Naive thymus-derived CD4-positive, alpha-beta T cell (primary cell): ENCODE data around the gene NR6A1. TPM values are rescaled to one million over a fixed set of nuclear protein-coding genes. Genes with fewer than 3 reads are reported as not detected.

ENCODE experiments used
- ATAC-seq: fragments of 150-1000 bp; cut with Tn5 transposase; 2 replicates; pipeline ENCODE4 v1.10.0; 2021; ENCODE audit warnings: mild to moderate bottlenecking, moderate library complexity
- CTCF ChIA-PET: fragments of 350-600 bp; sonication (Branson Sonifier 250); formaldehyde crosslinking; loops from one replicate; lab custom pipeline; 2021; ENCODE audit warnings: antibody characterized with exemption; lab: Charles Lee
- POLR2A ChIA-PET: fragments of 350-600 bp; sonication (Branson Sonifier 250); formaldehyde crosslinking; loops from one replicate; lab custom pipeline; 2021; ENCODE audit warnings: antibody characterized with exemption, inconsistent platforms; lab: Charles Lee
- DNase-seq, 9 donors: peaks; one replicate each; pipeline versions ENCODE4 v3.0.0 to v3.0.0-alpha.2; 2020 to 2022; ENCODE audit warnings: mixed read lengths in 1 of 9
- H3K27ac ChIP-seq: one replicate; pipeline ENCODE4 v1.7.0; 2013; ENCODE audit warnings: mild to moderate bottlenecking, low read depth, low read length, moderate library complexity
- H3K27me3 ChIP-seq, 2 donors: one replicate each; pipeline ENCODE4 v1.7.0; 2013; ENCODE audit warnings: low read length in 2 of 2, mild to moderate bottlenecking in 2 of 2, moderate library complexity in 2 of 2; ENCODE audit not compliant: control insufficient read depth in 2 of 2, insufficient read depth in 2 of 2
- H3K36me3 ChIP-seq, 3 experiments: 1 replicate in 2 of 3; 2 replicates in 1 of 3; pipeline ENCODE4 v1.7.0; 2013; ENCODE audit warnings: low read length in 3 of 3, mild to moderate bottlenecking in 3 of 3, moderate library complexity in 1 of 3; ENCODE audit not compliant: insufficient read depth in 3 of 3, control insufficient read depth in 2 of 3
- H3K4me1 ChIP-seq, 2 donors: one replicate each; pipeline ENCODE4 v1.7.0; 2013; ENCODE audit warnings: low read length in 2 of 2, mild to moderate bottlenecking in 2 of 2, moderate library complexity in 1 of 2; ENCODE audit not compliant: control insufficient read depth in 2 of 2, insufficient read depth in 2 of 2
- H3K4me3 ChIP-seq: 2 replicates; pipeline ENCODE4 v1.7.0; 2013; ENCODE audit warnings: mild to moderate bottlenecking, low read length
- H3K9me3 ChIP-seq, 3 experiments: 1 replicate in 2 of 3; 2 replicates in 1 of 3; pipeline ENCODE4 v1.7.0; 2013; ENCODE audit warnings: low read length in 3 of 3; ENCODE audit not compliant: control insufficient read depth in 2 of 3
- H3K27ac Mint-ChIP-seq, 9 donors: one replicate each; pipeline ENCODE4 v1.8.0; 2020 to 2022; ENCODE audit warnings: mixed read lengths in 9 of 9, mild to moderate bottlenecking in 8 of 9, moderate library complexity in 5 of 9, inconsistent platforms in 2 of 9
- H3K27me3 Mint-ChIP-seq, 5 donors: one replicate each; pipeline ENCODE4 v1.8.0; 2021 to 2022; ENCODE audit warnings: mixed read lengths in 5 of 5, mild to moderate bottlenecking in 1 of 5
- H3K36me3 Mint-ChIP-seq, 5 donors: one replicate each; pipeline ENCODE4 v1.8.0; 2020 to 2022; ENCODE audit warnings: mixed read lengths in 5 of 5, mild to moderate bottlenecking in 3 of 5, inconsistent platforms in 1 of 5
- H3K4me1 Mint-ChIP-seq, 7 donors: one replicate each; pipeline ENCODE4 v1.8.0; 2020 to 2022; ENCODE audit warnings: mixed read lengths in 7 of 7, mild to moderate bottlenecking in 3 of 7, inconsistent platforms in 1 of 7
- H3K4me3 Mint-ChIP-seq, 10 donors: one replicate each; pipeline ENCODE4 v1.8.0; 2020 to 2022; ENCODE audit warnings: mild to moderate bottlenecking in 10 of 10, mixed read lengths in 10 of 10, moderate library complexity in 6 of 10, inconsistent platforms in 2 of 10
- H3K9me3 Mint-ChIP-seq, 11 donors: one replicate each; pipeline ENCODE4 v1.8.0; 2020 to 2022; ENCODE audit warnings: mixed read lengths in 11 of 11, mild to moderate bottlenecking in 4 of 11, inconsistent platforms in 1 of 11, moderate library complexity in 1 of 11
- intact Hi-C, 2 donors: fragments of 100-400 bp; cut with micrococcal nuclease; formaldehyde crosslinking; loops; one replicate each; pipeline ENCODE4 v1.15.1; 2023
- polyA plus RNA-seq, 2 donors: library from polyadenylated mRNA; unstranded; fragments of 300-500 nt; fragmentation: Illumina TruSeq; gene quantifications; one replicate each; pipeline ENCODE4 v1.2.3, GENCODE V29; 2021
- total RNA-seq, 6 experiments: library from RNA in 5 of 6; stranded (reverse) in 5 of 6; gene quantifications; 1 replicate in 5 of 6; 2 replicates in 1 of 6; pipeline ENCODE4 v1.2.3 and lab custom pipeline; 2021 to 2026

The NR6A1 gene
- total and polyA plus RNA-seq, 7 experiments from 2014 or later, result 0.21 to 0.78 (median 0.51) TPM; not detected in 4

DNA sequence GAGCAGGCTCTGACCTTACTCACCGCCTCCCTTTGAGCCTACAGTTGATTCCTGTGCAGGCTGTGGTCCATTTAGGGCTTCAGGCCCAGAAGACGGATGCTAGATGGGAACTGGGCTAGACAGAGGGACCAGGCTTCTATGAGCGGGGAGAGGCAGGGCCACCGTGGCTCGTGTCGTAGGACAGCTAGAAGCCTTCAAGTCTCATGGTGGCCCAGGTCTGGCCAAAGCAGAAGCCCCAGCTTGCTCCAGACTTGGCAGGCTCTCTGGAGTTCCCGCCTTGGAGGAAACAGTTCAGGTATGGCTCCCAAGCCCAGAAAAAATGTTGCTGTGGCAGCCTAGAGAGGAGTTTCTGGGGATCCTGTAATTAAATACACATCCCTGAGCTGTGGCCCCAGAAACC is 253.0 kb downstream of the NR6A1 start:
- DNase-seq (no peak), ATAC-seq (no peak)
- H3K9me3 ChIP-seq, result no peaks in the 10 kb centered on the region
- Mint-ChIP-seq H3K4me1 (peaks cover 0 to 3% (median 0%) of the 10 kb centered on the region in 7 donors), H3K4me3 (no peak overlapping the region), H3K27me3 (peaks cover 0 to 24% (median 7%) of the 10 kb centered on the region in 5 donors), H3K27ac (peak overlapping the region in 1 of 9 donors; percentile 76), H3K36me3 (no peaks in the 10 kb centered on the region), H3K9me3 (no peaks in the 10 kb centered on the region)
- H3K36me3 ChIP-seq, result no peaks in the 10 kb centered on the region
- POLR2A ChIA-PET, result no interaction called here
- H3K4me3 ChIP-seq, result no peak overlapping the region
- H3K27ac ChIP-seq, result no peak overlapping the region
- intact Hi-C loops, result no loop called here
- CTCF ChIA-PET, result no interaction called here
- no peaks in the 10 kb centered on the region for H3K4me1 ChIP-seq
- peaks cover 0 to 6% of the 10 kb centered on the region in 2 donors for H3K27me3 ChIP-seq

DNA sequence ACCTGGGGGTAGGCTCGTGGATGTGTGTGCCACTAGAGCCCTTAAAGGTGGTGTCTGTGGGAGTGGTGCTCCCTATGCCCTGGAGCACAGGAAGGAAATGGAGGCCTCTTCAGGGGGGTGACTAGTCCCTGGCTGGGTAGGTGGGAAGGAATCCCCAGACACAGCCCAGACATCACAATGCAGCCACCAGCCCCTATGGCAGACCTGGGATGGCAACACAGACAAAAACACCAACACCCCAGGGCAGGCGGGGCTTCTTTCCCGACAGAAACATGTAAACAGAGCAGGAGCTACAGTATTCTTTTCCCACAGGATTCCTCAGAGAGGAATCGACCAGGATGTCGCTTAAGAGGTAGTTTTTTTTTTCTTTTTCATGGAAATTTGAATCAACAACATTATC is 253.5 kb downstream of the NR6A1 start:
- intact Hi-C loops, result no loop called here
- Histone ChIP-seq H3K27ac (no peak overlapping the region), H3K4me3 (no peak overlapping the region), H3K27me3 (peaks cover 0 to 6% of the 10 kb centered on the region in 2 donors), H3K9me3 (no peaks in the 10 kb centered on the region), H3K36me3 (no peaks in the 10 kb centered on the region), H3K4me1 (no peaks in the 10 kb centered on the region)
- no peak overlapping the region for H3K4me3 Mint-ChIP-seq
- H3K27ac Mint-ChIP-seq, result no peak overlapping the region
- DNase-seq (no peak), ATAC-seq (no peak)
- CTCF ChIA-PET, result no interaction called here
- H3K4me1 Mint-ChIP-seq, result peaks cover 0 to 6% (median 0%) of the 10 kb centered on the region in 7 donors
- peaks cover 0 to 26% (median 8%) of the 10 kb centered on the region in 5 donors for H3K27me3 Mint-ChIP-seq
- POLR2A ChIA-PET, result no interaction called here
- no peaks in the 10 kb centered on the region for H3K36me3 Mint-ChIP-seq
- H3K9me3 Mint-ChIP-seq, result no peaks in the 10 kb centered on the region

DNA sequence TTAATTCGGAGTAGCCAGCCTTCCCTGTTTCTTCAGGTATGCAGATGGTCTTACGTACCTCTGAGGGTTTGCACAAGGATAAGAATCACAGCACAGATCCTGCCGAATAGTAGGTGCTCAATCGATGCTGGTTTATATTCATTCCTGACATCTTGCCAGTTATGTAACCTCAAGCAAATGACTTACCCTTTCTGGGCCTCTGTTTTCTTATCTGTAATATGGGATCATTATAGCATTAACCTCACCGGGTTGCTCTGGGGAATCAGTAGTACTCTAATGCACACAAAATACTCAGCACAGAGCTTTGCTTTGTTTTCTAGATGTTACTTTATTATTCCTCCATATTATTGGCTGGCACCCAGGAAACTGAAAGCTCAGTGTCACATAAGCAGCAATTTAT is 256.2 kb downstream of the NR6A1 start:
- no peak overlapping the region for H3K4me3 ChIP-seq
- no peak overlapping the region for H3K27ac ChIP-seq
- intact Hi-C loops, result no loop called here
- ChIA-PET POLR2A (no interaction called here), CTCF (no interaction called here)
- no peaks in the 10 kb centered on the region for H3K36me3 Mint-ChIP-seq
- H3K9me3 Mint-ChIP-seq, result peaks cover 0 to 1% (median 0%) of the 10 kb centered on the region in 11 donors
- H3K4me1 ChIP-seq, result no peaks in the 10 kb centered on the region
- no peaks in the 10 kb centered on the region for H3K9me3 ChIP-seq
- H3K4me1 Mint-ChIP-seq, result peaks cover 0 to 10% (median 0%) of the 10 kb centered on the region in 7 donors
- no peaks in the 10 kb centered on the region for H3K27me3 ChIP-seq
- H3K27ac Mint-ChIP-seq, result no peak overlapping the region
- no peak overlapping the region for H3K4me3 Mint-ChIP-seq
- ATAC-seq, result no peak
- no peak for DNase-seq
- H3K27me3 Mint-ChIP-seq, result peaks cover 0 to 15% (median 5%) of the 10 kb centered on the region in 5 donors
- no peaks in the 10 kb centered on the region for H3K36me3 ChIP-seq

DNA sequence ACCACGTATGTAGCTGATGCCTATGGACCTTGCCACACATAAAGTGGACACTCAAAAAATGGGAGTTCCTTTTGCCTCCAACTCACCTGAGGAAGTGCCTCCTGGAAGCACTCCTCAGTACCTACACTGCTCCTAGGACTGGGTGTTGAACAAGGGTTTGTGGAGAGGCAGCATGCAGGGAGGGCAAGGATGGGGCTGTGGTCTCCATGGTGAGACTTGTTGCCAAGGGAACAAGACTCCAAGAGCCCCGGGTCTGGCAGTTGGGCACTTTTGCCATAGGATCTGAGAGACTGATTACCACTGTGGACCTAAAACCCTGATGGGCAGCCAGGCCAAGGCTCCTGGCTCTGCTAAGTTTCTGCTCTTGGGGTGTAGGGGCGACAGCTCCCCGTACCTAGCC is 257.0 kb downstream of the NR6A1 start:
- H3K27ac ChIP-seq, result no peak overlapping the region
- no peak overlapping the region for H3K4me3 Mint-ChIP-seq
- peaks cover 0 to 1% (median 0%) of the 10 kb centered on the region in 11 donors for H3K9me3 Mint-ChIP-seq
- intact Hi-C loops, result no loop called here
- ChIA-PET CTCF (no interaction called here), POLR2A (no interaction called here)
- H3K27me3 Mint-ChIP-seq, result peaks cover 0 to 15% (median 5%) of the 10 kb centered on the region in 5 donors
- H3K27me3 ChIP-seq, result no peaks in the 10 kb centered on the region
- ATAC-seq (no peak), DNase-seq (no peak)
- H3K4me1 Mint-ChIP-seq, result peaks cover 0 to 10% (median 0%) of the 10 kb centered on the region in 7 donors
- H3K36me3 Mint-ChIP-seq, result no peaks in the 10 kb centered on the region
- H3K27ac Mint-ChIP-seq, result no peak overlapping the region
- H3K36me3 ChIP-seq, result no peaks in the 10 kb centered on the region
- H3K4me3 ChIP-seq, result no peak overlapping the region
- no peaks in the 10 kb centered on the region for H3K9me3 ChIP-seq
- H3K4me1 ChIP-seq, result no peaks in the 10 kb centered on the region

DNA sequence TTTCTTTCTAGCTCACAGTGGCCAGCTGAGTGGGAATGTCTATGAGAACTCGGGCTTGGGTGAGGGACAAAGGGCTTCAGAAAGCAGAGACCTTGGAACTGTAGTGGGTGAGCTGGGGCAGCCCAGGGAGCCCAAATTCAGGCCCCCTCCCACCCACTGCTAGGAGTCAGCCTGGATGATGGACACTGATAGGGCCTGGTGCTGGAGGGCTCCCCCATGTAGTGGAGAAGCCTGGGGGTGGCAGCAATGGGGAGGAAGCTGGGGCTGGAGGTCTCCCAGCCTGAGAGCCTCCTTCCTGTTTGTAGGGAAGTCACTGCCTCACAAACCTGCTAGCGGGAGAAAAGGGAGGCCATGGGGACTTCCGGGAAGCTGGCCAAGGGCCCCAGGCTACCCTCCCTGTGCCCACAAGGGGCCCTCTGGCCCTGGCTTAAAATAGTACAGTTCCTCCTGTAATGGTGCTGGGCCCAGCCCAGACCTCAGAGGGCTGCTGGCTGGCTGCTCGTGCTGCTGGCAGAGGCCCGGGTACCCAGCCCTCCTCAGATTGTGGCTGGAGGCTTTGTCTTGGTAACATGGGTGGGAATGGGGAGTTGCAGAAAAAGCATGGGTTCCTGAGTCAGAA is 257.6 kb downstream of the NR6A1 start:
- H3K27ac Mint-ChIP-seq, result peak overlapping the region in 1 of 9 donors; percentile 5
- POLR2A ChIA-PET, result no interaction called here
- Histone ChIP-seq H3K9me3 (no peaks in the 10 kb centered on the region), H3K36me3 (no peaks in the 10 kb centered on the region), H3K4me3 (no peak overlapping the region), H3K4me1 (no peaks in the 10 kb centered on the region), H3K27ac (no peak overlapping the region), H3K27me3 (no peaks in the 10 kb centered on the region)
- H3K4me3 Mint-ChIP-seq, result no peak overlapping the region
- H3K27me3 Mint-ChIP-seq, result peaks cover 0 to 13% (median 5%) of the 10 kb centered on the region in 5 donors
- peaks cover 0 to 10% (median 0%) of the 10 kb centered on the region in 7 donors for H3K4me1 Mint-ChIP-seq
- peaks cover 0 to 1% (median 0%) of the 10 kb centered on the region in 11 donors for H3K9me3 Mint-ChIP-seq
- ATAC-seq (no peak), DNase-seq (no peak)
- CTCF ChIA-PET, result no interaction called here
- no peaks in the 10 kb centered on the region for H3K36me3 Mint-ChIP-seq
- intact Hi-C loops, result no loop called here

DNA sequence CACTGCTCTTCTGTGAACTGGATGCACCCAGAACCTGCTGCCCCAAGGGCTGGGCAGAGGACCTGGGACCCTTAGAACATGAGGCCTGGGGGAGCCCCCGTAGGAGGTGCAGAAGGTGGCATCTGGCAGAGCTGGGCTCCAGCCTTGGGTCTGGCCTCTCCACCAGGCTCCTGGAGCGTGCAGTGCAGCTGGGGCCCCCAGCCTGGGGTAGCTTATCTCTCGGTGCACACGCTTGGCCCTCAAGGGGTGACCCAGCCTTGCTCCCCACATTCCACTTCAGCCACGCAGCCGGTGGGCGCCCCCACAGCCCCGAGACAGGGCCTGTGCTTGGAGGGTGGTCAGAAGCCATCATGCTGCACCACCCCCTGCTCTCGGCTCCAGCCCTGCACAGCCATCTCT is 258.3 kb downstream of the NR6A1 start:
- no peak overlapping the region for H3K4me3 Mint-ChIP-seq
- H3K27me3 Mint-ChIP-seq, result peaks cover 0 to 10% (median 5%) of the 10 kb centered on the region in 5 donors
- Histone ChIP-seq H3K27me3 (no peaks in the 10 kb centered on the region), H3K4me1 (no peaks in the 10 kb centered on the region), H3K36me3 (no peaks in the 10 kb centered on the region), H3K9me3 (no peaks in the 10 kb centered on the region), H3K27ac (no peak overlapping the region), H3K4me3 (no peak overlapping the region)
- H3K27ac Mint-ChIP-seq, result peak overlapping the region in 1 of 9 donors; percentile 5
- CTCF ChIA-PET, result no interaction called here
- POLR2A ChIA-PET, result no interaction called here
- H3K4me1 Mint-ChIP-seq, result peaks cover 0 to 10% (median 0%) of the 10 kb centered on the region in 7 donors
- H3K9me3 Mint-ChIP-seq, result peaks cover 0 to 1% (median 0%) of the 10 kb centered on the region in 11 donors
- no peak for ATAC-seq
- H3K36me3 Mint-ChIP-seq, result no peaks in the 10 kb centered on the region
- no peak for DNase-seq
- intact Hi-C loops, result no loop called here
